COR-L47 (cell line): ENCODE results near the gene N4BP2.

Source experiments
- DNase-seq: peaks from one replicate; lab custom pipeline; 2025; lab: John Stamatoyannopoulos, UW

The N4BP2 gene

GRCh38 chr4:40157436-40157835 lies 100.8 kb downstream of the N4BP2 start:
- DNase-seq: no peak

- no peak for DNase-seq
Observed at GRCh38 chr4:40160258-40160657, 103.6 kb downstream of the N4BP2 start.

GRCh38 chr4:40164459-40164858 lies 107.8 kb downstream of the N4BP2 start:
- DNase-seq: no peak

- DNase-seq: no peak
Observed at GRCh38 chr4:40165916-40166315, 109.3 kb downstream of the N4BP2 start.

GRCh38 chr4:40168070-40168469 lies 111.4 kb downstream of the N4BP2 start:
- DNase-seq: no peak

GRCh38 chr4:40170588-40170987 lies 113.9 kb downstream of the N4BP2 start:
- no peak for DNase-seq

GRCh38 chr4:40173470-40173875 lies 116.8 kb downstream of the N4BP2 start:
- no peak for DNase-seq

- no peak for DNase-seq
Observed at GRCh38 chr4:40176602-40177001, 120.0 kb downstream of the N4BP2 start.

- DNase-seq: no peak
Observed at GRCh38 chr4:40177591-40177990, 120.9 kb downstream of the N4BP2 start.

- no peak for DNase-seq
Observed at GRCh38 chr4:40178672-40179071, 122.0 kb downstream of the N4BP2 start.

- DNase-seq: no peak
Observed at GRCh38 chr4:40179360-40179759, 122.7 kb downstream of the N4BP2 start.

- no peak for DNase-seq
Observed at GRCh38 chr4:40180356-40180755, 123.7 kb downstream of the N4BP2 start.

GRCh38 chr4:40182001-40182400 lies 125.4 kb downstream of the N4BP2 start:
- no peak for DNase-seq

GRCh38 chr4:40182954-40183353 lies 126.3 kb downstream of the N4BP2 start:
- DNase-seq: no peak

- DNase-seq: no peak
Observed at GRCh38 chr4:40183615-40184411, 127.2 kb downstream of the N4BP2 start.

GRCh38 chr4:40185830-40186664 lies 129.4 kb downstream of the N4BP2 start:
- DNase-seq: no peak

- DNase-seq: no peak
Observed at GRCh38 chr4:40186665-40187014, 130.0 kb downstream of the N4BP2 start.

- no peak for DNase-seq
Observed at GRCh38 chr4:40187386-40187906, 130.8 kb downstream of the N4BP2 start.

GRCh38 chr4:40190019-40190418 lies 133.4 kb downstream of the N4BP2 start:
- no peak for DNase-seq

- no peak for DNase-seq
Observed at GRCh38 chr4:40190465-40190864, 133.8 kb downstream of the N4BP2 start.

GRCh38 chr4:40190880-40191815 lies 134.5 kb downstream of the N4BP2 start:
- DNase-seq: peak; percentile 34
